ENCODE results near the gene NPW.

GRCh38 chr16:2013527-2013926, 6.1 kb upstream of the NPW start:
- no peak for TF ChIP-seq CTCF (IDR thresholded peaks at IDR 0.05; ENCODE audit: low read depth, low read length, poor library complexity, severe bottlenecking)
- TF ChIP-seq EZH2phosphoT487 (IDR thresholded peaks at IDR 0.05; ENCODE audit: borderline replicate concordance, low read length) = no peak

Data from DOHH2 (cell line).